Fibroblast of skin of left biceps (primary cell): ENCODE results near the gene SKAP1.
A peak's percentile ranks its signal among the peaks of the same experiment; 100 is the strongest.
"Not testable (repeated sequence)": the region's sequence is repeated elsewhere in the genome, so short reads cannot be mapped to it uniquely, and the experiment has no call there.

Experiments
- DNase-seq, 2 experiments: peaks; one replicate each; pipeline ENCODE4 v3.0.0-alpha.2; 2013; ENCODE audit warnings: low read depth in 2 of 2

The SKAP1 gene

DNA sequence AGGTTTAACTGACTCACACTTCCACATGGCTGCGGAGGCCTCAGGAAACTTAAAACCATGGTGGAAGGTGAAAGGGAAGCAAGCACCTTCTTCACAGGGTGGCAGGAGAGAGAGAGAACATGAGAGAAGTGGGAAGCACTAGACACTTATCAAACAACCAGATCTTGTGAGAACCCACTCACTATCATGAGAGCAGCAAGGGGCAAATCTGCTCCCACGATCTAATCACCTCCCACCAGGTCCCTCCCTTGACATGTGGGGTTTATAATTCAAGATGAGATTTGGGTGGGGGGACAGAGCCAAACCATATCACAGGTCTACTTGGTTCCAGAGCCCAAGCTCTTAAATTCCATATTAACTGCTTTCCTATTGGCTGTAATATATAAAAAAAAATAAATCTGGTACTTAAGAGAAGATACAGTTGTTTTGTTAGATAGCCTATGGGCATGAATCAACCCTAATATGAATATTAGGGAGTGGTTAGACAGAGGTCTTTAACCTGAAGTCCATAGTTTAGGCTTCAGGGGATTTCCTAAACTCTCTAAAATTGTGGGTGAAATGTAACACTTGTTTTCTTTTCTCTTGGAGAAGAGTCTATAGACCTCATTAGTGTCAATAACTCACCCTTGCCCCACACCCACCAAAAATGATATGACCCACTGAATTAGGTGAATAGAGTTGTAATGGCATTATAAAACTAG lies 56.7 kb downstream of the SKAP1 start:
- no peak for DNase-seq

DNA sequence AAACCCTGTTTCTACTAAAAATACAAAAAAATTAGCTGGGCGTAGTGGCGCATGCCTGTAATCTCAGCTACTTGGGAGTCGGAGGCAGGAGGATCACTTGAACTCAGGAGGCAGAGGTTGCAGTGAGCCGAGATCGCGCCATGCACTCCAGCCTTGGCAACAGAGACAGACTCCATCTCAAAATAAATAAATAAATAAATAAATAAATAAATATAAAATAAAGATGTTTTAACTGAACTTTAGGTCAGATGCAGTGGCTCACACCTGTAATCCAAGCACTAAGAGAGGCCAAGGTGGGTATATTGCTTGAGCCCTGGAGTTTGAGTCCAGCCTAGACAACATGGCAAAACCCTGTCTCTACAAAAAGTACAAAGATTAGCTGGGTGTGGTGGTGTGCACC lies 61.0 kb downstream of the SKAP1 start:
- not testable (repeated sequence) for DNase-seq

DNA sequence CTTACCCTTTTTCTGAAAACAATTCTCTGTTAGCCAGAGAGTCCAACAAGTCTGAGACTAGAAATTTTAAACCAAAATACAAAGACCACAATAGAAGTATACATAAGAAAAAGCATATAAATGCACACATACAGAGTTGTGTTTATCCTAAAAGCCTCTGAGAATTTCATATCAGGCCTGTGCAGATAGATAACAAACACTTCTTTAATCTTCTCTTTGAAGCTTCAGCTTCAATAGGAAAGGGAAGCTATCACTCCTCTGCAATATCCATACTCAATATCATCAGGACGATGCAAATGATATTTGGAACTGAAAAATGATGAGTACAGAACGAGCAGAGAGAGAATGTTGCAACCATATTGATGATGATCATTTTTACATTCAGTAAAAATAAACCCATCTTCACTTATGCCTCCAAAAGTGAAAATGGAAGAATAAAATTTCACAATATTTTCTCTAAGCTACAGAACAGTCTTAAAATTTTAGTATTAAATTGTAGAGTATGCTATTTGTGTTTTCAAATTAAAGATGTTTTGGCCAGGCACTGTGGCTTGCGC lies 61.6 kb downstream of the SKAP1 start:
- no peak for DNase-seq

DNA sequence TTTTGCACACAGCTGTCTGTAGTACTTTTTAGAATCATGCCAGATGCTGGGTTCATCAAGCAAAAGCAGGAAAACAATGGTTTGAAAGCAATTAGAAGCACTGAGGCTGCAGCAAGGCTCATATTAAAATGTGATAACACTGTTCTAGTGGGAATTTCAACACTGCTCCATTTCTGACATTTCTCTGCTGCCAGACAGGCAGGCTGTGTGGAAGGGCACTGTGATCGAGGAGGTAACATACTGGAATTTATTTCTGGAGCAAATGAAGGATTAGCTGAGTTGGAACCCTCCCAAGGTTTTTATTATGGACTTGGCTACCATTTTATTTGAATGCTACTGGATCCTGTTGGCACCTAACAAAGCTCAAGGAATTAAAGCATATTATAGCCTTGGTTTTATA lies 66.9 kb downstream of the SKAP1 start:
- no peak for DNase-seq

DNA sequence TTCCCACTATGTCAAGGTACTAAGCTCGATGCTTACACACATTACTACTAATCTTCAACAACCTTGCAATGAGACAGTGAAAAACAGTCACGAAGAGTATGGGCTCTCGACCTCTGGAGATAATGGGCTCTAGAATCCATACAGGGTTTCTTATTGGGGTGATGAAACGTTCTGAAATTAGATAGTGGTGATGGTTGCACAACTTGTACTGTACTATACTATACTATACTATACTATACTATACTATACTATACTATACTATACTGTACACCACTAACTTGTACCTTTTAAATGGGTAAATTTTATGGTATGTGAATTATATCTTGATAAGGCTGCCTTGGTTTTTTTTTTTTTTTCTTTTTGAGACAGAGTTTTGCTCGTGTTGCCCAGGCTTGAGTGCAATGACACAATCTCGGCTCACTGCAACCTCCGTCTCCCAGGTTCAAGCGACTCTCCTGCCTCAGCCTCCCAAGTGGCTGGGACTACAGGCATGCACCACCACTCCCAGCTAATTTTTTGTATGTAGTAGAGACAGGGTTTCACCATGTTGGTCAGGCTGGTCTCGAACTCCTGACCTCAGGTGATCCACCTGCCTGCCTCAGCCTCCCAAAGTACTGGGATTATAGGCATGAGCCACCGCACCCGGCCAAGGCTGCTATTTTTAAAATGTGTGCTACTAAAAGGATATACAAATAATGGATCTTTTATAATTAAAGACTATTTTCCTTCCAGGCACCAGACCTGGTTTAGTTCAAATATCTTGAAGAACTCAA lies 69.0 kb downstream of the SKAP1 start:
- DNase-seq: not testable (repeated sequence)

DNA sequence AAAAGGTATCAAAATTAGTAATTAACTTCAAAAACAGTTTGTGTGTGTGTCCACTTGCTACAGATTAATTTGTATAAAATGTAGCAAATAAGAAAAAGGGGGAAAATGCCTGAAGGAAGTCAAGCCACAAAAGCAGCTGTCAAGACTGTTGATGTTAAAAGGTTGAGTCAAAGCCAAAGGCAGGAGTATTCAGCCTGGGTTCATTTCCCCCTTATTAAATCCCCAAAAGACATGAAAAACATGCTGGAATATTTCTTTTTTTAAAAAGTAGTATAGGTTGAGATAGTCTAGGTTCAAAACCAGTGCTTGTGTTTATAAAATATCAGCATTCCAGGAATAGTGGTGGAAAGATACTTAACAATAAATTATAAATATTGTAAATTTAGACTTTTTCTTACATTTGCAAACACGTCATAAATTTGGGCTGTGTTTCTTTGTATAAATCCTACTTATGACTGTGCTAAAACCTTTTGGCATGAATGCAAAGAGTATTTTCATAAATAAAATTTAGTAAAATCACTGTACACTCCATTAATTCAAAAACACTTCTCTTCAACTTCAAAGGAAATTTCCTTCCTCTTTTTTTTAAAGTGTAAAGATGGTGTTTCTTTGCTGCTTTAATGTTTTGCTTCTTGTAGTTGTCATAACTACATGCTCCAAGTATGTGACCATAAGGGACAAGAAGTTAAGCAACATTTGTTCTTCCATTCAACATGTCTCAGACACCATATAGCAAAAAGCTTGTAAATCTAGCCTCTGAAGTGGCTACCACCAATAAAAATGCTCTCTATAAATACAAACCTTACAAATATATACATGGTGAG lies 72.0 kb downstream of the SKAP1 start:
- DNase-seq: no peak

DNA sequence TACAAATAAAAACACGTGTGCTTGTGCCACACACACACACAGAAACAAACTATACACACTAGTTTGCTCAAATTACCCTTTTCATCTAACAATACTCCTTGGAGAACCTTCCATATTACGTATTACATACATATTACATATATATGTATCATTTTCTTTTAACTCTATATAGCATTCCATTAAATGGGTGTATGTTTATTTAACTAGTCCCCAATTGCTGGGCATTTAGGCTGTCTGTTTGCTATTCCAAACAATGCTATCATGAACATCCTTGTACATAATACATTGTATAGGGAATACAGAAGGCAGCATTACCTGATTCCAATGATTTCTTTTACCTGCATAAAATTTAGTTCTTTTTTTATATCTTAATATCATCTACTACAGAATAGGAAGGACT lies 73.1 kb downstream of the SKAP1 start:
- no peak for DNase-seq

DNA sequence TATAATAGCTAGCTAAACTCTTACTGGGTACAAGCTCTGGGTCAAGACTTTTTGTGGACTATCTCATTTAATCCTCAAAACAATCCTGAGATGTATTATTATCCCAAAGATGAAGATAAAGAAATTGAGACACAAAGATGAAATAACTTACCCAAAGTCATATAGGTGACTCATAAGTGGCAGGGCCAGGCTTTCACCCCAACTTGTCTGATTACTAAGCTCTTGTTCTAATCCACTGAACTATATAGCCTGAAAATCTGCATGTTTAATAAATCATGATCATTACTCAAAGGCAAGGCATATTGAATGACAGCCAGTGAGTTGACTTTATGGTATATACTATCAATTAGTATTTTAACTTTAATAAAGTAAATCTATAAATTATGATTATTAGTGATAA lies 77.4 kb downstream of the SKAP1 start:
- DNase-seq: no peak

DNA sequence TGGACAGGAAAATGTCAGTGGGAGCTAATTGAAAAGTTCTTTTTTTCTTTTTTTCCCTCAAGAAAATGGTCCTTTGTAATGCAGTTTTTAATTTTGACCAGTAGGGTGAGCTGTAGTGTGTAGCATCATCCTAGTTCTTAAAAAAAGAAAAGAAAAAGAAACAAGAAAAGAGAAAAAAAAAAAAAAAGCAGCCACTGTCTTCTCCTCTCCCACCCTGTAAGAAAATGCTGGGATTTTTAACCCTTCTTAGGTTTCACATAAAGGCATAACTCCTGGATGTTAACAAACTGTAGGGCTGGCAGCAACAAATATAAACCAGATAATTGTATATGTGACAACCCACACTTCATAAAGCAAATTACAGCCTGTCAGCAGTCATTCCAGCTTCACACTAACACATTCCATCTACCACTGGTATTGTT lies 78.1 kb downstream of the SKAP1 start:
- peak; percentile 32 to 33 for DNase-seq

DNA sequence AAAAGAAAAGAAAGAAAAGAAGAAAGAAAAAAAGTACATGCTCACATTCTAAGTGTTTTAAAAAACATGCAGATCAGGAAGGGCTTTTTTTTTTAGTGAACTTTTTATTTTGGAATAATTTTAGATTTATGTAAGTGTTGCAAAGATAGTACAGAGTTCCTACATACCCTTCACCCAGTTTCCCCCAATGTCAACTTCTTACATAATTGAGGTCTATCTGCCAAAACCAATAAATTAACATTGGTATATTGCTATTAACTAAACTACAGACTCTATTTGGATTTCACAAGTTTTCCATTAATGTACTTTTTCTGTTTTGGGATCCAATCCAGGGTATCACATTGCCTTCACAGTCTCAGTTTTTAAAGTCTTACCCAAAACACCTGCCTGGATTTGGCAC lies 81.7 kb downstream of the SKAP1 start:
- no peak for DNase-seq

DNA sequence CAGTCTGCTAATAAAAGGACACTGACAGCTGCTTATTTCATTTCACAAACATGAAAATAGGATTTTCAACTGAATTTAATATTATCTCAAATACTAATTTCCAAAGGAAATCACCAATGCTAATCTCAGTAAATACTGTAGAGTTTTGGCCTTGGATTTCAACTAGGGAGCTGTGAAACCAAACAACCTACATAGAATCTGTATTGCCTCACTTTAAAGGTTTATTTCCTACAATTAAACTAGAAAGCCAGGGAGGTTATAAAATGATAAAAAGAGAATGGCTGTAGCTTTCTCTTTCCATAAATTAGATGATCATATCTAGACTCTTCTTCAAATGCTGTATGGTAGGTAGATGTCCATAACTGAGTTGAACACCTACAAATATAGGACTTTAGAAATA lies 82.8 kb downstream of the SKAP1 start:
- DNase-seq: no peak

DNA sequence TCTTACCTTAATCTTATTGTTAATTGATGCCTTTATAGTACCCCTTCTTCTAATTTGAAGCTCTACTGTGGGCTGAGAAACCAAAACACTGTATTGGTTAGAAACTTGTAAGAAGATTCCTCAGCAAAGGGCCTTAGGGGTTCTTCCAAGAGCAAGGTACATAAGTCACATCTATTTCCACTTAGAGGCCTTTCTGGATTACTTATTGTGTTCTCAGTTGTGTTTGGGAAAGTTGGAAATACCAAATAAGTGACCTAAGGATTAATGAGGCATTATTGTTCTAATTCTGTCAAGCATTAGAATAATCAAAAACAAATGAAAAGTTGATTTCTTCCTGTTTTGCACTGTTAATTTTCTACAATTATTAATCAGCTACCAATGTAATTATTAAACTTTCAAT lies 85.8 kb downstream of the SKAP1 start:
- DNase-seq: no peak

DNA sequence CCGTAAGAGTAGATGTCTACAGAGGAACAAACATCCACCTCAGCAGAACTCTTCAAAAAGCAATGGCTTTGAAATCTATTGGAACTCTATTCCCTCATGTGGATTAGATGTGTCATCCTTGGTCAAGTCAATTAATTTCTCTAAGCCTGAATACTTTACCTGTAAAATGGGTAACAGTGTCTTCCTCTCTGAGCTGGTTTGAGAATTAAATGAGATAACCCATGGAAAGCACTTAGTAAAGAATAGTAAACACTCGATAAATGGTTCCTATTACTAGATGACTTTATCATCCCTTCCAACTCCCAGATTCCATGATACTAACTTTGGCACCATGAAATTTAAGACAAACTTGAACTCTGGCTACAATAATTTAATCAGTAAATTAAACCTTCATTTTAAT lies 89.1 kb downstream of the SKAP1 start:
- no peak for DNase-seq

DNA sequence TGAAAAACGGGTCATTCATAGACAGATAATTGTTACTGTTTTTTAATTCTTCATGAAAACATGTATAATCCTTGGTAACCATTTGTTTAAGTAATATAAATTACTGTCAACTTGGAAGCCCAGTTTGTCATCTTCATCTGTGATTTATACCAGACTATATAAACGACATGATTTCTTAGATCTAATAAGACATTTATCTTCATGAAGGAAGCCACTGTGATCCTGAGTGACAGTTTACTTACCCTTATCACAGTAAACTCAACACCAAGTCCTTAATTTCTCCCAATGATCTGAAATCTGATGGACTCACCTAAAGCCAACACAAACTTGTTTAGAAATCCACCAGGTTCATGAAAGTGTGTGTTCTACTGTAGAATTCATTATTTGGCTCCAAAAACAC lies 91.3 kb downstream of the SKAP1 start:
- DNase-seq: no peak

DNA sequence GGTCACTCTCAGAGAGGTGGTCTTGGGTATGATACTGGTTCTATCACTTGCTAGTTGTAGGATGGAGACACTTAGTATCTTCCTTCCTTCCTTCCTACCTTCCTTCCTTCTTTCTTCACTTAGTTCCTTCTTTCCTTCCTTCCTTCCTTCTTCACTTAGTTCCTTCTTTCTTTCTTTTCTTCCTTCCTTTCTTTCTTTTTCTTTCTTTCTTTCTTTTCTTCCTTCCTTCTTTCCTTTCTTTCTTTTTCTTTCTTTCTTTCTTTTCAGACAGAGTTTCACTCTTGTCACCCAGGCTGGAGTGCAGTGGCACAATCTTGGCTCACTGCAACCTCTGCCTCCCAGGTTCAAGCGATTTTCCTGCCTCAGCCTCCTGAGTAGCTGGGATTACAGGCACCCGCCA lies 92.1 kb downstream of the SKAP1 start:
- DNase-seq: not testable (repeated sequence)

DNA sequence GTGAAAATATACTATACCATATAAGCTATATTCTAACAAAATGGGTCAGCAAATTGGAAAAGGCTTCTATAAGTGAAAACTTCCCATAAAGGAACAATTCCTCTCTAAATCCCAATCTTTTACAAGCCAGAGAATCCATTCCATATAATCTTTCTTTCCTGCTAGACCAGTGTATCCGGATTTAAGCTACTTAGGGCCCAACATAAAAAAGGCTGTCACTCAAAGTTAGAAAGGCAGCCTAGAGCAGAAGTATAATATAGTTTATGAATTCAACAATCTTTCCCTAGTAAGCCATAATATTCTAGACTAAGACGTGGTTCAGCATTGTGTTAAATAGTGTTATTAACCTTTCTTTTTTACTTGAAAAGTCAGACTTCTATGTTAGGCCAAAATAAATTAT lies 93.0 kb downstream of the SKAP1 start:
- no peak for DNase-seq

DNA sequence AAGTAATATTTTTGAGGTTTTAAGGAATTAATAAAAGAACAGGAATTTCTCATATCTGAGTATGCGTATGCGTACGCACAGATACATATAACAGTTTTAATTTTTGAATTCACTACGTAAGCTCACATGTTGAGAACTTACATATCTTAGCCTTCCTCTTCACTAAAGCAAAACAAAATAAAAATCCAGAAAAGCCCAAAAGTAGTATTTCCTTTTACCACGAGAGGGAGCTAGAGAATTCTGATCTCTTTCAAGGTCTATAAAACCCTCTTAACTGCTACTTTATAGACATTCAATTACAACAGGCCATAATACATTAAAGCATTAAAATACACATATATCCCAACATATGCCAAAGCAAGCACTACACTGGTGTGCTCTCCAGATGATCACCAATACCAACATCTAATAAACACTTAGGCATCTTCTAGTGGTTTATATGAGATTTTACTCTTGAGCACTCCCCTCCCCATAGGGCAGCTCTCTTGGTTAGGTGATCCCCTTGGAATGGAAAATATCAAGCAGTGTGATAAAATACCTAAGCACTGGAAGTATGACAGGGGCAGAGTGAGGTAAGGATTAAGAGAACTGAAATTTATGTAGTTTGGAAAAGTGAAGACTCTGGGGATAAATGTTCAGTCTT lies 94.0 kb downstream of the SKAP1 start:
- peak; percentile 25 to 40 for DNase-seq

DNA sequence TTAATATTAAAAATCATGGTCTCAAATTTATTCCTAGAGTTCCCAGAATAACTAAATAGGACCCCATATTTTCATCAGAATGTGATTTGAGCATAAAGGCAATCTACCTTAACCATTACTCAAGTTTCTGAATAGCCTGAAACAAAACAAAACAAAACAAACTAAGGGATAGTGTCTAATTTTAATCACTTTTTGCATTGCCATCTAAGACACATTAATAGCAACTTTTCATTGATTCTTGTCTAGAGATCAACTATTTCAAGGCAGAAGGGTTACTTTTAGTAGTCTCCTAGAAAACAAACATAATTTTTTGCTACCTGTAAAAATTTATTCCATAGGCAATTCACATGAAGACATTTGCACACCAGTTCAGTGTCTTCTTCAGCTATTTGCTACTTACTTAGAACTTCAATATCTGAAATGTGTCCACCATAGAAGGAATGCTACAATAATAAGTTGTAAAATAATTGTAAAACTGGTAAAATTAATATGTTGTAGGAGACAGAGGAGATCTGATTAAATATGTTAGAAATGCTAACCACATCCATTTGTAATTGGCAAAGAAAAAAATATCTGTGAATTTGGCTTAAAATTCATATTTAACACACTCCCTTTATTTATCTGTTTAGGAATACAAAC lies 94.7 kb downstream of the SKAP1 start:
- no peak for DNase-seq

DNA sequence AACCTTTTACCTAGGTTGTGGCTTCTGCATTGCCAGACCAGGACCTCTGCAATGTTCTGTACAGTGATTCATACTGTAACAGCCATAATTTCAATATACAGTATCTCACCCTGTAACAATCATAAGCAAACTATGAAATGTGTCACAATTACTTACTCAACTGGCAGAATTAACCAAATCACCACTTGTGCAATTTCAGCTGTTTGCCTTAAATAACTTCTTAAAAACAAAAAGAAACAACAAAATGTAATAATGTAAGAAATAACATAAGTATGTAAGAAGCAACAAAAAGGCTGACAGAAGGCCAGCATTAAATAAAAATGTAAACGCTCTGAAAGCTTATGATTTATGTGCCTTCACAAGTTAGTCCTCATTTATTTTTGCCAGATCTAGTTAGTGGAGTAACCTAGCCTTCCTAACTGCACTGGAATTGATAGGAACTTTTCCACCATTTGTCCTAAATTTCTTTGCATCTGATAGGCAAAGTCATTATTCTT lies 96.9 kb downstream of the SKAP1 start:
- DNase-seq: peak; percentile 17 to 19

DNA sequence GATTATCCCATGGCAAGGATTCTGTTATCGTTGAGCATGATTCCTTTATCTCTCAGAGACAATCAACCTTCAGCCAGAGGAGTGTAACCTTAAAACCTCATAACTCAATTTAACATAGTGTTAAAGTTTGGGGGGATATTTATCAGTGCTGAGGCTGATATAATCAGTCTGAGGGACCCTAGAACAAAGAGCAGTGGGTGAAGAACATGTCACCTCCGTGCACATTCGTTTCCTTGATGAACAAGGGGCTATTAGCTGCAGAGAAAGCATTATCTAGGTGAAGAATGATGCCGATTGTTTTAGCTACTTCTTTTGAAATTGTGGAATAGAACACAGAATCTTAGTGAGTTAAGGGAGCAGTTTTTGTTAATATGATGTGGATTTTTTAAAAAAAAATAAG lies 99.1 kb downstream of the SKAP1 start:
- DNase-seq: no peak

DNA sequence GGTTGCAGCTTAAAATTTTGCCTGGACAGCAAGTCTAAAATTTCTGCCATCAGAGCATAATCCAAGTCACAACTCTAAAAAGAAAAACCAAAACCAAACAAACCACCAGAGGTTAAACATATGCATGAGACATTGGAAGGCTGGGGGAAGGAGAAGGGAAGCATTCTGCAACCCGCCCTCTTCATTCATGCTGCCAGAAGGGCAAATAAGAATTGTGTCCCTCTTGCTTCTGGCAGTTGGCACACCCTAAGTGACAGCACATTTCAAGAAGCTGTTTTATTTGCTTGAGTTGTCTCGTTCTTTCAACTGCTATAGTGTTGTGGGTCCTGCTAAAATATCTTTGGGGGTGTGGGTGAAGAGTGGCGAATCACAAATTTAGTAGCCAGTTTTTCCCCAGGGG lies 99.6 kb downstream of the SKAP1 start:
- no peak for DNase-seq
